ENCODE data around the gene CPTP.

DNA sequence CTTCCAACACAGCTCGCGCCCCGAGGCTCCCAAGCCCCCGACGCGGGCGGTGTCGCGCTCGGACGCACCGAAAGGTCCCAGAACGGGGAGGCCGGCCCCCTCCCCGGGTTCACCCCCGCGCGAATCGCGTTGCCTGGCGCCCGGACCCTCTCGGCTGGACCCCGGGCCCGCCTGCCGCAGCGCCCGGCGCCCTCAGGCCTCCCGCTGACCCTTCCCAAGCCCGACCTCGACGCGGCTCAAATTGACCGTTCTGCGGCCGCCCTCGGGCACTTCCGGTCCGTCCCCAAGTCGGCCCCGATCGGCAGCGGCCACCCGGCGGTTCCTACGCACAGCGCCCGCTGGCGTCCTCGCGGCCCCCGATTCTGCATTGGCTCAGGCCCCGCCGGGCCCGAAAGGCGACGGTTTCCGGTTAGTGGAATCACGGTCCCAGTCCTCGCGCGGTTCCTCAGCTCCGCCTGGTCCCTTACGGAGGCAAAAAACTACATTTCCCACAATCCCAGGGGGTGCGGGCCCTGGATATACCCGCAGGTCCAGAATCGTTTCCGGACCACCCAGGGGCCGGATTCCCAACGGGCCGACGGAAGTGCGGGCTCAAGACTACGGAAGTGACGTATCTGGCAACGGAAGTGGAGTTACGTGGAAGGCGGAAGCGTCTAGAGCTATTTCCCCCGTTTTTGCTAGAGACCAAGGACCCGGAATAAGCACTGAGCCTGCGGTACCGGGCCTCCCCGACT is 50.5 kb downstream of the CPTP start, which contains the start of gene AURKAIP1:
- TF ChIP-seq, protein P1, sequence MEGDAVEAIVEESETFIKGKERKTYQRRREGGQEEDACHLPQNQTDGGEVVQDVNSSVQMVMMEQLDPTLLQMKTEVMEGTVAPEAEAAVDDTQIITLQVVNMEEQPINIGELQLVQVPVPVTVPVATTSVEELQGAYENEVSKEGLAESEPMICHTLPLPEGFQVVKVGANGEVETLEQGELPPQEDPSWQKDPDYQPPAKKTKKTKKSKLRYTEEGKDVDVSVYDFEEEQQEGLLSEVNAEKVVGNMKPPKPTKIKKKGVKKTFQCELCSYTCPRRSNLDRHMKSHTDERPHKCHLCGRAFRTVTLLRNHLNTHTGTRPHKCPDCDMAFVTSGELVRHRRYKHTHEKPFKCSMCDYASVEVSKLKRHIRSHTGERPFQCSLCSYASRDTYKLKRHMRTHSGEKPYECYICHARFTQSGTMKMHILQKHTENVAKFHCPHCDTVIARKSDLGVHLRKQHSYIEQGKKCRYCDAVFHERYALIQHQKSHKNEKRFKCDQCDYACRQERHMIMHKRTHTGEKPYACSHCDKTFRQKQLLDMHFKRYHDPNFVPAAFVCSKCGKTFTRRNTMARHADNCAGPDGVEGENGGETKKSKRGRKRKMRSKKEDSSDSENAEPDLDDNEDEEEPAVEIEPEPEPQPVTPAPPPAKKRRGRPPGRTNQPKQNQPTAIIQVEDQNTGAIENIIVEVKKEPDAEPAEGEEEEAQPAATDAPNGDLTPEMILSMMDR (IDR thresholded peaks at IDR 0.05), result peak in 1 of 4 experiments; percentile 18
- TF ChIP-seq POLR2A (IDR thresholded peaks at IDR 0.05), result peak; percentile 24 to 42
